H54 (cell line): ENCODE data around the gene CCDC27.

ENCODE experiments used
- DNase-seq: peaks from one replicate; pipeline ENCODE4 v3.0.0; 2011; ENCODE audit warnings: low spot score, mixed read lengths; ENCODE audit not compliant: insufficient read length
- FAIRE-seq: peaks from 3 replicates; lab custom pipeline; 2011; peaks lifted over from hg19 to GRCh38; lab: Jason Lieb, UNC
- POLR2A ChIP-seq: IDR thresholded peaks from 2 replicates; pipeline ENCODE4 v1.6.1; 2011; ENCODE audit warnings: low read depth, mild to moderate bottlenecking, low read length

The CCDC27 gene

GRCh38 chr1:3821004-3821403 is 68.8 kb downstream of the CCDC27 start:
- TF ChIP-seq POLR2A: no peak
- FAIRE-seq: no peak
- no peak for DNase-seq
